ENCODE data around the gene XYLT1. TPM values are rescaled to one million over a fixed set of nuclear protein-coding genes. Genes with fewer than 3 reads are reported as not detected.

XYLT1 gene
- total and polyA plus RNA-seq, 2 of the 8 experiments (the other 6 are each of a cell fraction or from before 2014, with no cell fraction given) = 6.6 to 25.4 TPM

DNA sequence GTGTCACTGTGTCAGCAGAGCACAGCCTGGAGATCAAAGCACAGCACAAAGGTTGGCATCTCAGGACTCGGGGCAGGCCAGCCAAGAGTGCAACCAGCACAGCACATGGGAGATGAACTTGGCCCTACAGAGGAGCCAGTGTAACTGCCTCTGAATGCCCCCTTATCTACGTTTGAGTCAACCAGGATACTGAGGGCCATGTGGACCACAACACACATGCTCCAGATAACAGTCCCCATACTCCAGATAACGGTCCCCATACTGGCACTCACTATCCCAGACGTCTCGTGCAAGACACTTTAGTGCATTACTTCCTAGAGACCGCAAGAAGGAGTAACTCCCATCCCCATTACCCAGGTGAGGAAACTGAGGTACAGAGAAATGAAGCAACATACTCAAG lies 88.2 kb downstream of the XYLT1 start (continued):
- TF ChIP-seq YY1 (IDR thresholded peaks at IDR 0.05; ENCODE audit: low read depth, low read length) = no peak
- no peak for TF ChIP-seq TAF7 (optimal IDR thresholded peaks at IDR 0.05; ENCODE audit: borderline replicate concordance, low read depth, low read length)
- TF ChIP-seq SP4 (IDR thresholded peaks at IDR 0.05; ENCODE audit: low read length) = no peak
- no peak for TF ChIP-seq GTF2F1 (IDR thresholded peaks at IDR 0.05; ENCODE audit: borderline replicate concordance, low read depth, low read length)
- no peak for TF ChIP-seq TAF1 (IDR thresholded peaks at IDR 0.05; ENCODE audit: low read depth, low read length)
- TF ChIP-seq EZH2 (IDR thresholded peaks at IDR 0.05; ENCODE audit: low read depth, low read length, severe bottlenecking) = no peak

Data from H1 (cell line).